ENCODE measurements around the gene PIK3AP1.
"Not testable (repeated sequence)": the region's sequence is repeated elsewhere in the genome, so short reads cannot be mapped to it uniquely, and the experiment has no call there.

The PIK3AP1 gene

DNA sequence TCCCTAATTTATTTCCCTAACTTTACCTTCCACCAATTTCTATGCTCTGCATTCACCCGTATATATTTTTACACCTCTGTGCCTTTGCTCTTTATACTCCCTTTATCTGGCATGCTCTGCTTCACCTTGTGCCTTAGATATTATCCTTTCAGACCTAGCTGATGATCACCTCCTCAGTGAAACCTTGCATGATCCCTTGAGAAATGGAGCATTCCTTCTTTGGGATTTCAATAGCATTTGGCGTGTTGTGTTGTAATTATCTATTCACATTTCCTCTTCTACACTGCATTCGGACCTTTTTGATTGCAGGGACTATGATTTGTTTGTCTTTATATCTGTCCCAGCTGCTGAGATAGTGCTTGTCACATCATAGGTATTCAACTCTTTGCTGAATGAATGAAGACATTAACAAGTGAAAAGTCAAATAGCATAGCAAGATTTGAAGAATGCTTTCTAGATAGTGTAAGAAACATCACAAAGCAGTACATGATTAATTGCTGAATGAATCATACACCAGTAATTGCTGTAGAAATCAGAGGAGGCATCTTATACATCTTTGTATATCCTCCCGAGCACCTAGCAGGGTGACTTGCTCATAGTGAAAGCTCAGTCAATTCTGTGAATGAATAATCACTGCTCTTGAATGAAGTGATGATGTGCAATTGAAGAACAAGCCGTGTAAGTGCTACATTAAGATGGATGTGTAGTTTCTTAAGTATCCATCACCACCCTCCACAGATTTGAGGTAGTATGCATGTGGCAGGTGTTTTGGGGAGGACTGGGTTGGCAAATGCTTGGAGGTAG is 131.5 kb downstream of the PIK3AP1 start:
- peak; percentile 38 for DNase-seq (ENCODE audit: extremely low spot score, insufficient read length, low read depth)
- peak; percentile 82 for FAIRE-seq

DNA sequence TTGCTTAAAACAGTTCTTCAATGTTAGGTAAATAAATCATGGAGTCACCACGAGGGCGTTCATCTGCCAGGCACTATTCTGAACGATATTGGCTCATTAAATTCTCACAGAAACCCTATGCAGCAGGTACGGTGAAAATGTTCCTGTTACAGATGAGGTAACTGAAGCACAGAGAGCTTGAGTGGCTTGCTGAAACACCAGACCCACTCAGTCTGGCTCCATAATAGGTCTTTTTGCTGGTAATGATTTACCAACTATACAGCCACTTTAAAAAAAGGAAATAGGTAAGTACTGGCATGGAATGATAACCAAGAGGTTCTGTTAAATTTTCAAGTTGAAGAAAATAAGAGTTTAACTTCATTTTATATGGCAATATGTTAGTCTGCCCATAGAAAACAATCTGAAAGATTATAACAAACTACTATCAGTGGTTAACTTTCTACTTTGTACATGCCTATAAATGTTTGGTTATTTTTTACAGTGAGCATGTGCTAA is 132.2 kb downstream of the PIK3AP1 start:
- DNase-seq (ENCODE audit: extremely low spot score, insufficient read length, low read depth) = no peak
- FAIRE-seq = peak; percentile 80

DNA sequence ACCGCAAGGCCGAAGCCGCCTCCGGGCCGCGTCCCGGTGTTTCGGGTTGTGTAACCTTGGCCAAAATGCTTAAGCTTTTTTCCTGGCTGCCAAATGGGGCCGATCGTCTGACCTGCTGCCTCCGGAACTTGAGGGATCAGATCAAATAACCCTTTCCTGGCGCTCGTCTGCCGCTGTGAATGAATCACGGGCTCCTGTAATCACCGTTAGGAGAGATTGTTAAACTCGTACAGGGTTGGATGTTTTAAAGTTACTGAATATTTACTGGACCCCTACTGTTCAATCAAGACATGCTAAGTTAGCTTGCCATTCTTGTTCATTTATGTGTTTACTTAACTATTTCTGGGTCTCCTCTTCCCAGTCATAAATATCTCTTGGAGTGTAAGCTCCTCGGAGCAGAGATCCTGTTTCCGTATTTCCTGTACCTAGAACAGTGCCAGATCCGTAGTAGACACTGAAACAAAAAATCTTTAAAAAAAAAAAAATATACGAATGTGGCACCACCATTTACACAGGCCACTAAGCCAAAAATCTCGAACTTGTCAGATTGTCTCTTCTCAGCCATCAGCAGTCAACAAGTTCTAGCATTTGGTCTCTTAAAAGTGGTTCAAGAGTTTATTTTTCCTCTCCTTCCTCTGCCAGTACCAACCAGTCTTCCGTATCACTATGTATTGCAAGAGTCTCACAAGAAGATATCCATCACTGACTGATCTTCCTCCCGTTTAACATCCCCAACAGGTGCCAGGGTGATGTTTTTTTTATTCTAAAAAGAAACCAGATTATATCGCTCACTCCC is 132.9 kb downstream of the PIK3AP1 start:
- DNase-seq (ENCODE audit: extremely low spot score, insufficient read length, low read depth) (no peak), FAIRE-seq (no peak)

DNA sequence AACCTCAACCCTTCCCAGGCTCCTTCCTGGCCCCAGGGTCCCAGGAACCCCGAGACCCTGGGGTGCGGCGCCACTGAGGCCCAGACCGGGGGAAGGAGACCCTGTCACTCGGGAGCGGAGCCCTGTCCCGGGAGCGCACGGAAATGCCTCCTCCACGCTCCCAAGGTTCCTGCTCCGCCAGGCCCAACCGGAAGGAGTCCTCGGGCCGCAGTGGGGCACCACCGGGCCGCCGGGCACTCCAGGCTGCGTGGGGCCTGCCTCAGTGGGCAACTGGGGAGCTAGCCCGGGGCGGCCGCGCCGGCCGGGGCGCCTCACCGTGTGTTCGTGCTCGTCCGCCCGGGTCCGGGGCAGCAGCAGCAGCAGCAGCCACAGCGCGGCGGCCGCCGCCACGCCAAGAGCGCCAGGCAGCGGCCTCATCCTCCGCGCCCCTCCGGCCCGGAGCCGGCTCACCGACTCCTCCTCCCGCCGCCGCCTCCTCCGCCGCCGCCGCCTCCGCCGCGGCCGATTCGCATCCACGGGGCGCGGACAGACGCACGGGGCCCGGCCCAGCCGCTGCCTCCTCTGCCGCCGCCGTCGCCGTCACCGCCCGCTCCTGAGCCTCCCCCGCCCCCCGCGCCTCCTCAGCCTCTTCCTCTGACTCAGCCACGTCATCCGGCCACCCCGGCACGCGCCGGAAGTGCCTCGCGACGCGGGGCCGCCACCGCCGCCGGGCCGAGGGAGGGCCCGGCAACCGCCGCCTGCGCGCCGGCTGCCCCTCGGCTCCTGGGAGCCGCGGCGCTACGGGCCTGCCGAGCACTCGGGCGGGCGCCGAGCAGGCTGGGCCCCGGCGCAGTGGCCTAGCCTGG is 133.7 kb downstream of the PIK3AP1 start, which contains the start of gene TM9SF3:
Gene TM9SF3, minus strand, starts transcription at position 594 of the 845 bp plus-strand sequence. Its CDS starts 177 bp downstream, at position 417.
- peak; percentile 81 for FAIRE-seq
- DNase-seq (ENCODE audit: extremely low spot score, insufficient read length, low read depth) = peak; percentile 66

DNA sequence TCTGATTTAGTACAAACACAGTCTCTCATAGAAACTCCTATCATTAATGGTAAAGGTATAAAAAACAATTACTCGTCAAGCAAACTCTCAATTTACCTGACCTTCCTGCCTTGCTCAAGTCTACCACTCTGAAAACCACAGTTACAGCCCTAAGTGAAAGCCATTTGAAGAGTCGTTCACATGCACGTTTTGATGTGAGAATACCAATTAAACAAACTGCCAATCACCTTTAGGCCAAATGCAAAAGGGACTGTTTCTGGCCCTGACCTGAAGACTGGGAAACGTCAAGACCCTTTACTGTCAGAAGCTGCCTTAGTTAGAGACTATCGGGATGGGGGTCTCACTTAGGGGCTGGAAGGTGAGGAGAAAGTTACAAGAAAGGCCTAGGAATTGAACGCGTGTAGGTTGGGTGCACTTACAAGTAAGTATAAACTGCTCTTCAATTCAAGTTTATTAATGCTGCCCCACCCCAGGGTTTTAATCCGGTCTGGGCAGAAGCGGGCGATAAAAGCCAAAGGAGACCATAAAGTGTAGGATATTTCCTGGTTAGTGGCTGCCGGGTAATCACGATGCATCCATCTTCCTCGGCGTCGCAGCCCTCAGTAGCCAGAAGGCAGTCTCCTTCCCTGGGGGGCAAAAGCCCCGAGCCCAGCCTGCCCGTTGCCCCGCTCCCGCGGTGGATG is 134.4 kb downstream of the PIK3AP1 start:
- DNase-seq (ENCODE audit: extremely low spot score, insufficient read length, low read depth) = no peak
- FAIRE-seq = peak; percentile 81

DNA sequence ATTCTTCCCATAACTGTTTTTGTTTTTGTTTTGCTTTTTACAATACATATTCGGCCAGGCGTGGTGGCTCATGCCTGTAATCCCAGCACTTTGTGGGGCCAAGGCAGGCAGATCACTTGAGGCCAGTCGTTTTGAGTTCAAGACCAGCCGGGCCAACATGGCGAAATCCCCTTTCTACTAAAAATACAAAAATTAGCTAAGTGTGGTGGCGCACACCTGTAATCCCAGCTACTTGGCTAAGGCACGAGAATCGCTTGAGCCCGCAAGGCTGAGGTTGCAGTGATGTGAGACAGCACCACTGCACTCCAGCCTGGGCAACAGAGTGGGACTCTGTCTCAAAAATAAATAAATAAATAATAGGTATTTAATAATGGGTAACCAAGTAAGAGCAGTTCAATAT is 135.8 kb downstream of the PIK3AP1 start:
- FAIRE-seq = no peak
- no peak for DNase-seq (ENCODE audit: extremely low spot score, insufficient read length, low read depth)

DNA sequence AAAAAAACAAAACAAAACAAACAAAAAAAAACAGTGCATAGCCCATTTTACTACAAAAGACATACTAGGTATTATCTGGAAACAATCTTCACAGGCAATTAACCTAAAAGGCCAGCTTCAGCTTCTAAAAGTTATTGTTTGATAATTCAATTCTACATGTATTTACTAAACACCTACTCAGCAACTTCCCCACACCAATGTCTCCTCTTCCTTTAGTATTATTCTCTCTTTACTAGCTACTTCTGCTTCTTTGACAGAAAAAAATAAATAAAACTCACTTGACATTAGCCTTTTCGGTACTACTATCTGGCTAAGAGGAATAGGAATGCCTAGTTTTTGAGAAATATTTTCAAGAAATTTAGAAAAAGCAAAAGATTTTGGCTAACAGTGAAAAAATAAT is 136.3 kb downstream of the PIK3AP1 start:
- DNase-seq (ENCODE audit: extremely low spot score, insufficient read length, low read depth) = no peak
- FAIRE-seq = no peak

DNA sequence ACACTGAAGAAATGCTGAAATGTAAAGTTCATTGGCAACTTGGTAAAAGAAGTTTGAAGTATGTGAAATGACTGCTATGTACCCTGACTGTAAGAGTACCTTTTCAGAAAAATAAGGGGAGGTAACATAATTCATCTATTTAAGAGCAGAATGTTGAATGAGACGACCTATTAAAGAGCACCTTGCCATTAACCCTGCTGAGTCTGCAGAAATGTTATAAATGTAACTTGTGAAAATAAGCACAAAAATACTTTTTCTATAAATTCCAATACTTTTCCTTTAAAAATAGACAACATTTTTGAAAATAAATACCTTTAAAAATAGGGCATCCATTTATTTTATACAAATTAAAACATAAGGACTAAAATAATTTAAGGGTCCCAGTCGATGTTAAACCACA is 141.2 kb downstream of the PIK3AP1 start:
- DNase-seq (ENCODE audit: extremely low spot score, insufficient read length, low read depth) (no peak), FAIRE-seq (no peak)

DNA sequence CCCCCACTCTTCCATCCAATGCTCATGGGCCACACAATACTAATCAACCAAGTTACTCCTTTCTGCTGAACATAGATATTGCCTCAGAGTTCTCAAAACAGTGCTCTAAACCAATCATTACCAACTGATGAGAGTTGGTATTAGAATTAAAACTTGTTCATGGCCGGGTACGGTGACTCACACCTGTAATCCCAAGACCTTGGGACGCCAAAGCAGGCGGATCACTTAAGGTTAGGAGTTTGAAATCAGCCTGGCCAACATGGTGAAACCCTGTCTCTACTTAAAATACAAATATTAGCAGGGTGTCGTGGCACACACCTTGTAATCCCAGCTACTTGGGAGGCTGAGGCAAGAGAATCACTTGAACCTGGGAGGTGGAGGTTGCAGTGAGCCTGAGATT is 141.7 kb downstream of the PIK3AP1 start:
- DNase-seq (ENCODE audit: extremely low spot score, insufficient read length, low read depth) (no peak), FAIRE-seq (no peak)

DNA sequence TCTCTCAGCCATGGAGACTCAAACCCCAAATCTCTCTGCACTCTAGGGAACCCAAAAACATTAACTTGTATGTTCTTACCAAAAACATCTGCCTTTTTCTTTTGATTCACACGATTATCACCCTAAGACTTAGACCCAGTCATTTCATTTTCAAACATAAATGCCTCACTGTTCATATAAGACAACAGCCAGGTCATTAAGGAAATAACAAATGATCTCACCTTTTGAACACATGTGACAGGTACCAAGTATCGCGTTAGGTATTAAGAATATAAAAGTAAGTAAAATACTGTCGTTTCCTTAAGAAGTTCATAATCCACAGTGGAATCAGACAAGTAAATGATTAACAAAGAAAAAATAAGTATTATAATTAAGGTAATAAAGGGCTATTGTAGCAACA is 142.3 kb downstream of the PIK3AP1 start:
- FAIRE-seq (no peak), DNase-seq (ENCODE audit: extremely low spot score, insufficient read length, low read depth) (no peak)

DNA sequence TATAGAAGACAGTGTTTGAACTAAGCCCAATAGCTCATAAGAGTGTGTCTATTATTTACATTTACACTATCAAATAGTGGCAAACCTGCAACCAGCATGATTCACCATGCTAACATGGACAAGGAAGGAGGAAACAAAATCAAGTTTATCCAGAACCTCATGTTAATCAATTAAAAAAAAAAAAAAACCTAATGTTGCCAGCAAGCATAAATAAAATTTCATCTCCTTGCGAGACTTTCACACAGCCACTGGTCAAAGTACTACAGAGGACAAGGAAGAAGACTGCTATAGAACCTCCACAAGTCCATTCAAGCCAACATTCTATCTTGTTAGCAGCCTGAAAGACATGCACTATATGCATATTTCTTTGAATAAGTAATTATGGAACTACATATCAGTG is 143.2 kb downstream of the PIK3AP1 start:
- FAIRE-seq = no peak

DNA sequence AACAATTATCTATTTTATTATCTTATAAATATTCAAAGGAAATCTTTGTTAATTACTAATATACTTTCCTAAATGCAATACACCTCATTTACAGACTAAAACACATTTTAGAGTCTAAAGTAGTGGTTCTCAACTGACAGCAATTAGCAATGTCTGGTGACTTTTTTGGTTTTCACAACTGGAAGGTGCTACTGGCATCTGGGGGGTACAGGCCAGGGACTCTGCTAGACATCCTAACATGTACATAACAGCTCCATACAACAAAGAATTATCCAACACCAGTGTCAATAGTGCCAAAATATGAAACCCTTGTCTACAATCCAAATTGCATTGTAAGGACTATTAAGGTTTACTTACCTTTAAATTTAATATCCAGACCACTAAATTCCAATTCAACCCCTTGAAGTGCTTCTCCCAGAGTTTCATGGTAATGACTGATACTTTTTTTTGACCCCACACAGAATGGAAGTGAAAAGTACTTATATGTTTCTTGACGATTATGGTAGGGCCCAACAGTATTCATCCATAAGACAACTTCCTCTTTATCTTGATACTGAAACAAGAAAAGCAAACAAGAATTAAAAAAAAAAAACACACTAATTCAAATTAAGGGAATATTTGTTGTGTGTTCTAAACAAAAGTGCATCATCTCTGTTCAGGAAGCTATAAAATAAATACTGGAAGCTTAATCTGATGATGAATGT is 143.9 kb downstream of the PIK3AP1 start:
- DNase-seq (ENCODE audit: extremely low spot score, insufficient read length, low read depth) = no peak
- no peak for FAIRE-seq

More for the DNA sequence above, 143.2 kb downstream of the PIK3AP1 start:
- no peak for DNase-seq (ENCODE audit: extremely low spot score, insufficient read length, low read depth)

DNA sequence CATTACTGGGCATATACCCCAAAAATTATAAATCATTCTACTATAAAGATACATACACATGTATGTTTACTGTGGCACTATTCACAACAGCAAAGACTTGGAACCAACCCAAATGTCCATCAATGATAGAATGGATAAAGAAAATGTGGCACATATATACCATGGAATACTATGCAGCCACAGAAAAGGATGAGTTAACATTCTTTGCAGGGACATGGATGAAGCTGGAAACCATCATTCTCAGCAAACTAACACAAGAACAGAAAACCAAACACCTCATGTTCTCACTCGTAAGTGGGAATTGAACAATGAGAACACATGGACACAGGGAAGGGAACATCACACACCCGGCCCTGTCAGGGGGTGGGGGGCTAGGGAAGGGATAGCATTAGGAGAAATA is 145.8 kb downstream of the PIK3AP1 start:
- FAIRE-seq; DNase-seq (ENCODE audit: extremely low spot score, insufficient read length, low read depth): not testable (repeated sequence)

DNA sequence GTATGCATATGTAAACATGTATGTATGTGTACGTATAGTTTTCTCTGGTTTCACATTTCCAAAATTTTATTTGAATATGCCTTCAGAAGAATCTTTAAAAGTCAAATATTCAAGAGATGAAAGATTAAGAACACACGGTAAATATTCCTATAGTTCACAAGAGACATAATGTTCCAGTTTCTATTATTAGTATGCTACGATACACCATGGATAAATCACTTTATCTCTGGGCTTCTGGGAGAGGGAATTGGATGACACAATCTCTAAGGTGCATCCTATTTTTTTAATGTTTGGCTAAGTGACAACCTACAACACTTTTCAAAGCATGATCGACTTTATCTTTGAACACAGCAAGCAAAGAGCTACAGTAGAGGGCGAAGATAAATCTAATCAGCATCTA is 147.3 kb downstream of the PIK3AP1 start:
- DNase-seq (ENCODE audit: extremely low spot score, insufficient read length, low read depth) (no peak), FAIRE-seq (no peak)

DNA sequence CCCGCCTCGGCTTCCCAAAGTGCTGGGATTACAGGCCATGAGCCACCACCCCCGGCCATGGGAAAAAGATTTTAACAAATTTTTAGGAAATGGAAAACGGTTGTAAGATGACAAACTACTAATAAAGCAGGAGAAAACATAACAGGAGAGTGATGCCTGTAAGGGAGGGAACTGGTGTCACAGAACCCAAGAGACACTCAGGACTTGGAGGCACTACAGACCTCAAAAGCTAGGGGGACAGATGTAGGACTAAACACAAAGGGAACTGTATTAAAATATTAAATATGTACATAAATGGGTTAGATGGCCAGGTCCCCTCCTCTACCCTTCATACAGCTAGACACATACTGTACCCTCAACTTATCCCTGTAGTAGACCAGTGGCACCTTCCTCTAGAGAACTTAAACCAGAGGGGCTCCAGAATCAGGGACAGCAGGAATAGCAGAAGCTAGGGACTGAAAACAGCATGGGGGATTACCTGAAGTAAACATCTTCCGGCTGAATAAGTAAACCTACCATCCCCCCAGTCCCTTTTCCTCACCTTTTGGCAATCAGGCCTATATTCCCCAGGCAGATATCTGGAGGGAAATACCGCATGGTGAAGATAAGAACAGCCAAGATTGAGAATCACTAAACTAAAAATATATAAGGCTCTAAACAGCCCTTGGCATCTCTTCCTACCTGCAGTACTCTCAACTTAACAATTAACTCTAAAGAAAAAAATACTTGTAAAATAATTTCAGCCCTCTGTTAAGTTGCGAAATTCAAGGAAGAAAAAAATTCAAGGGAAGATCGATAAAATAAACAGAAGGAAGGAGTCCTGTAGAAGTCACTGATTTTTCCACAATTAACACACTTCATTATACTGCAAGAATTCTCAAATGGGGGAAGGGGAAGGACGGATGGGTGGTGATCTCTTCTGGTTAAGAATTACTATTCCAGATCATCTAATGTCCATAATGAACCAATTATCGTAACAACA is 149.0 kb downstream of the PIK3AP1 start:
- DNase-seq (ENCODE audit: extremely low spot score, insufficient read length, low read depth) = no peak
- FAIRE-seq = no peak

DNA sequence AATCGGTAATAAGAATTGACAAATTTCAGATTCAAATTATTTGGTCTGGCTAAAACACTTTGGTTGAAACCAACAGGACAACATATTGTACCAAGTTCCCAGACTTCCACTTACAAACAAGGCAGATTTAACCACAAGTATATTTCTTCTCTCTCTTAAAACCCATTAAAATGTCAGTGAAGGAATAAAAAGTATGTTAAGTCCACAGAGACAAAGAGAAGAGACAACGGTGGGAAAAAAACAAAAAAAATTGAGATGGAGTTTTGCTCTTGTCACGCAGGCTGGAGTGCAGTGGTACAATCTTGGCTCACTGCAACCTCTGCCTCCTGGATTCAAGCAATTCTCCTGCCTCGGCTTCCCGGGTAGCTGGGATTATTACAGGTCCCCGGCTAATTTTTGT is 149.8 kb downstream of the PIK3AP1 start:
- FAIRE-seq (no peak), DNase-seq (ENCODE audit: extremely low spot score, insufficient read length, low read depth) (no peak)

DNA sequence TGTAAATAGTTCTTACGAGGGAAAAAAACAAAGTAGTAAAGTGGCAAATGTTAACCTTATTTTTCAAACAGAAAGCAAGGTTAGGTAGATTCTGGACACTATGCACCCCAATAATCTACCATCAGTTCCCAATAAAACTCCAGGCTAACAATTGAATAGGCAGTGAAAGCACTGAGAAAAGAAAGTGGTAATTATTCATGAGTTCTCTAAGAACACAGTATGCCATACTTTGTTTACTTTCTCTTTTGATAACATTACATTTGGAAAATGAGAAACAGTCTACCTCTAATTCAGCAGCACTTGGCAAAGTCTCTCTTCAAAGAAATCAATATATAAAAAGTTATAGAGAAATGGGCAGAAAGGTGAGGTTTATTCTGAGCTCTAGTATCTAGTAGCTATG is 151.9 kb downstream of the PIK3AP1 start:
- DNase-seq (ENCODE audit: extremely low spot score, insufficient read length, low read depth) (no peak), FAIRE-seq (no peak)

DNA sequence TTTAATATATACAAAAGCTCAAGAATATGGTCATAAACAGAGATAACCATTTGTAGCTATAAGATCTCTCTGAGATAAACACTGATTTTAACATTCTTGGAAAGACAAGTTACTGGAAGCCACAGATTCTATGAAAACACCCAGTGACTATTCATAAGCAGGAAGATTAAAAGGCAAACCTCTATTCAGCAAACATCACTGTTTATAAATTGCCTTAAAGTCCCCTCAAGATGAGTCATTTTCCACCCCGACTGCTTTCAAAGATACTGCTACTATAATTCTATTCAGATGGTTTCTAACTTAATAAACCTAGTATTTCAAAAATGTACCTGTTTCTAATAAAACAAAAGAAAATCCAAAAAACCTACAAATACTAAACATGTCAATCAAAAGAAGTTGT is 154.5 kb downstream of the PIK3AP1 start:
- no peak for DNase-seq (ENCODE audit: extremely low spot score, insufficient read length, low read depth)
- FAIRE-seq = no peak
